ENCODE results near the gene TECPR2.

The TECPR2 gene

GRCh38 chr14:102417646-102418045 lies 54.9 kb downstream of the TECPR2 start:
- H3K9me3 ChIP-seq (ENCODE audit: control insufficient read depth, insufficient read depth, low read length) = no peaks in the 10 kb centered on the region
- no peaks in the 10 kb centered on the region; the same call in 1 of the 2 replicates for H3K36me3 ChIP-seq (ENCODE audit: insufficient read depth, low read length)
- no peak overlapping the region for H3K9ac ChIP-seq (ENCODE audit: low read depth, low read length)
- H3K4me1 ChIP-seq (ENCODE audit: insufficient read depth, low read length) = 0 out of 2 replicates have a peak, but pooled peaks cover 5% of the 10 kb centered on the region

GRCh38 chr14:102418169-102418852 lies 55.6 kb downstream of the TECPR2 start:
- Histone ChIP-seq H3K36me3 (ENCODE audit: insufficient read depth, low read length) (no peaks in the 10 kb centered on the region; the same call in 1 of the 2 replicates), H3K4me1 (ENCODE audit: insufficient read depth, low read length) (0 out of 2 replicates have a peak, but pooled peaks cover 5% of the 10 kb centered on the region), H3K9me3 (ENCODE audit: control insufficient read depth, insufficient read depth, low read length) (no peaks in the 10 kb centered on the region), H3K9ac (ENCODE audit: low read depth, low read length) (no peak overlapping the region)

- no peaks in the 10 kb centered on the region; the same call in 1 of the 2 replicates for H3K36me3 ChIP-seq (ENCODE audit: insufficient read depth, low read length)
- no peaks in the 10 kb centered on the region for H3K9me3 ChIP-seq (ENCODE audit: control insufficient read depth, insufficient read depth, low read length)
- H3K9ac ChIP-seq (ENCODE audit: low read depth, low read length) = no peak overlapping the region
- H3K4me1 ChIP-seq (ENCODE audit: insufficient read depth, low read length) = 0 out of 2 replicates have a peak, but pooled peaks cover 5% of the 10 kb centered on the region
Observed at GRCh38 chr14:102418853-102419240, 56.1 kb downstream of the TECPR2 start.

GRCh38 chr14:102419276-102419675 lies 56.5 kb downstream of the TECPR2 start:
- H3K36me3 ChIP-seq (ENCODE audit: insufficient read depth, low read length) = no peaks in the 10 kb centered on the region; the same call in 1 of the 2 replicates
- H3K4me1 ChIP-seq (ENCODE audit: insufficient read depth, low read length) = 0 out of 2 replicates have a peak, but pooled peaks cover 3% of the 10 kb centered on the region
- H3K9me3 ChIP-seq (ENCODE audit: control insufficient read depth, insufficient read depth, low read length) = no peaks in the 10 kb centered on the region
- no peak overlapping the region for H3K9ac ChIP-seq (ENCODE audit: low read depth, low read length)

- no peaks in the 10 kb centered on the region for H3K4me1 ChIP-seq (ENCODE audit: insufficient read depth, low read length)
- H3K9ac ChIP-seq (ENCODE audit: low read depth, low read length) = no peak overlapping the region
- H3K9me3 ChIP-seq (ENCODE audit: control insufficient read depth, insufficient read depth, low read length) = no peaks in the 10 kb centered on the region
- H3K36me3 ChIP-seq (ENCODE audit: insufficient read depth, low read length) = no peaks in the 10 kb centered on the region; the same call in 1 of the 2 replicates
Observed at GRCh38 chr14:102419716-102420115, 57.0 kb downstream of the TECPR2 start.

- Histone ChIP-seq H3K36me3 (ENCODE audit: insufficient read depth, low read length) (peaks cover 7% of the 10 kb centered on the region; the same call in 1 of the 2 replicates), H3K9ac (ENCODE audit: low read depth, low read length) (no peak overlapping the region), H3K9me3 (ENCODE audit: control insufficient read depth, insufficient read depth, low read length) (no peaks in the 10 kb centered on the region), H3K4me1 (ENCODE audit: insufficient read depth, low read length) (no peaks in the 10 kb centered on the region)
Observed at GRCh38 chr14:102421411-102422057, 58.8 kb downstream of the TECPR2 start.

GRCh38 chr14:102424520-102424919 lies 61.8 kb downstream of the TECPR2 start:
- Histone ChIP-seq H3K36me3 (ENCODE audit: insufficient read depth, low read length) (peaks cover 16% of the 10 kb centered on the region; the same call in 1 of the 2 replicates), H3K9me3 (ENCODE audit: control insufficient read depth, insufficient read depth, low read length) (no peaks in the 10 kb centered on the region), H3K4me1 (ENCODE audit: insufficient read depth, low read length) (no peaks in the 10 kb centered on the region), H3K9ac (ENCODE audit: low read depth, low read length) (no peak overlapping the region)

GRCh38 chr14:102424923-102425322 lies 62.2 kb downstream of the TECPR2 start:
- Histone ChIP-seq H3K36me3 (ENCODE audit: insufficient read depth, low read length) (peaks cover 16% of the 10 kb centered on the region; the same call in 1 of the 2 replicates), H3K9ac (ENCODE audit: low read depth, low read length) (no peak overlapping the region), H3K9me3 (ENCODE audit: control insufficient read depth, insufficient read depth, low read length) (no peaks in the 10 kb centered on the region), H3K4me1 (ENCODE audit: insufficient read depth, low read length) (no peaks in the 10 kb centered on the region)

- Histone ChIP-seq H3K9me3 (ENCODE audit: control insufficient read depth, insufficient read depth, low read length) (no peaks in the 10 kb centered on the region), H3K36me3 (ENCODE audit: insufficient read depth, low read length) (peaks cover 16% of the 10 kb centered on the region; the same call in 1 of the 2 replicates), H3K4me1 (ENCODE audit: insufficient read depth, low read length) (no peaks in the 10 kb centered on the region), H3K9ac (ENCODE audit: low read depth, low read length) (no peak overlapping the region)
Observed at GRCh38 chr14:102426796-102427195, 64.1 kb downstream of the TECPR2 start.

- Histone ChIP-seq H3K9ac (ENCODE audit: low read depth, low read length) (no peak overlapping the region), H3K36me3 (ENCODE audit: insufficient read depth, low read length) (peaks cover 16% of the 10 kb centered on the region; the same call in 1 of the 2 replicates), H3K9me3 (ENCODE audit: control insufficient read depth, insufficient read depth, low read length) (no peaks in the 10 kb centered on the region)
Observed at GRCh38 chr14:102427642-102428041, 64.9 kb downstream of the TECPR2 start.

GRCh38 chr14:102430212-102430908 lies 67.6 kb downstream of the TECPR2 start:
- H3K9ac ChIP-seq (ENCODE audit: low read depth, low read length) = no peak overlapping the region
- no peaks in the 10 kb centered on the region for H3K9me3 ChIP-seq (ENCODE audit: control insufficient read depth, insufficient read depth, low read length)
- peaks cover 12% of the 10 kb centered on the region; the same call in 1 of the 2 replicates for H3K36me3 ChIP-seq (ENCODE audit: insufficient read depth, low read length)
- no peaks in the 10 kb centered on the region for H3K4me1 ChIP-seq (ENCODE audit: insufficient read depth, low read length)

More at GRCh38 chr14:102427642-102428041, 64.9 kb downstream of the TECPR2 start:
- no peaks in the 10 kb centered on the region for H3K4me1 ChIP-seq (ENCODE audit: insufficient read depth, low read length)

GRCh38 chr14:102431751-102432150 lies 69.0 kb downstream of the TECPR2 start:
- Histone ChIP-seq H3K4me1 (ENCODE audit: insufficient read depth, low read length) (no peaks in the 10 kb centered on the region), H3K36me3 (ENCODE audit: insufficient read depth, low read length) (peaks cover 8% of the 10 kb centered on the region; the same call in 1 of the 2 replicates), H3K9ac (ENCODE audit: low read depth, low read length) (no peak overlapping the region), H3K9me3 (ENCODE audit: control insufficient read depth, insufficient read depth, low read length) (no peaks in the 10 kb centered on the region)

- Histone ChIP-seq H3K9ac (ENCODE audit: low read depth, low read length) (no peak overlapping the region), H3K4me1 (ENCODE audit: insufficient read depth, low read length) (no peaks in the 10 kb centered on the region; the same call in 1 of the 2 replicates), H3K36me3 (ENCODE audit: insufficient read depth, low read length) (no peaks in the 10 kb centered on the region; the same call in 1 of the 2 replicates), H3K9me3 (ENCODE audit: control insufficient read depth, insufficient read depth, low read length) (no peaks in the 10 kb centered on the region)
Observed at GRCh38 chr14:102434647-102435175, 72.0 kb downstream of the TECPR2 start.
